Measurements from ENCODE around the gene TTLL11. TPM values are rescaled to one million over a fixed set of nuclear protein-coding genes. Genes with fewer than 3 reads are reported as not detected.

The TTLL11 gene
- total RNA-seq, 4 donors from 2014 or later = 12.3 to 20.5 (median 15.3) TPM

- no peak for TF ChIP-seq POLR2A (IDR thresholded peaks at IDR 0.05)
- Histone ChIP-seq H3K4me3 (no peak overlapping the region), H3K4me1 (peaks cover 5 to 18% of the 10 kb centered on the region in 2 donors), H3K27ac (no peak overlapping the region), H3K36me3 (no peaks in the 10 kb centered on the region), H3K9me3 (no peaks in the 10 kb centered on the region), H3K27me3 (peaks cover 9 to 18% (median 14%) of the 10 kb centered on the region in 3 donors)
- DNase-seq = no peak
- intact Hi-C loops (cut with DNase I; ENCODE audit: low total_unique reads) = loop anchor here (10.0 kb wide), 4 partner anchors 85 to 685 kb away; partner anchors contain the start of genes MRRF and RBM18
- in situ Hi-C loops (cut with MboI; ENCODE audit: low sequenced_read_pairs in 4 of 4) = loop anchor here in 3 of 4 donors (10.0 to 25.0 kb wide), 3 partner anchors 225 to 685 kb away; partner anchors contain the start of gene OR1K1 (in 1 of the 3)
- ATAC-seq = no peak
Measured at GRCh38 chr9:122129969-122130368, 36.9 kb upstream of the TTLL11 start.

DNA sequence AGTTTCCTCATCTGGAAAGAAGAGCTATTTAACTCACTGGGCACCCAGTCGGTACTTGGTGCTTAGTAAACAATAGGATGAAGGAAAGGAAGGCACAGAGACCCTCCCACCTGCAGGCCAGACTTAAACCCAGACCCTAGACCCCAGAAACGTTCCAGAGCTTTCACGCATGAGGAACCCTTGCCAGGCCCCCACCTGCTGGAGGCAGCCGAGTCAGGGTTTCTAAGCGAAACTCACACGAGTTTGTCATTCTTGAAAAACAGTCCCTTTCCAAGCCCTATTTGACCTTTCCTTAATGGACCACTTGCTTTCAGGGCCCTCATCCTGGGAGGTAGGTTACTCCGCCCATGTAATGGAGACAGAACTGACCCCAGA is 35.8 kb upstream of the TTLL11 start:
- TF ChIP-seq POLR2A (IDR thresholded peaks at IDR 0.05) (no peak), CTCF (IDR thresholded peaks at IDR 0.05 in 4 of 5, conservative IDR thresholded peaks at IDR 0.05 in 1 of 5) (no peak)
- intact Hi-C loops (cut with DNase I; ENCODE audit: low total_unique reads) = loop anchor here (10.0 kb wide), 4 partner anchors 86 to 686 kb away; partner anchors contain the start of genes MRRF and RBM18
- in situ Hi-C loops (cut with MboI; ENCODE audit: low sequenced_read_pairs in 4 of 4) = loop anchor here in 3 of 4 donors (10.0 to 25.0 kb wide), 3 partner anchors 226 to 686 kb away; partner anchors contain the start of gene OR1K1 (in 1 of the 3)
- H3K4me1 ChIP-seq = peaks cover 5 to 18% of the 10 kb centered on the region in 2 donors
- DNase-seq (no peak), ATAC-seq (no peak)
- H3K36me3 ChIP-seq = no peaks in the 10 kb centered on the region
- H3K27me3 ChIP-seq = peaks cover 9 to 18% (median 14%) of the 10 kb centered on the region in 3 donors
- H3K4me3 ChIP-seq = no peak overlapping the region
- H3K27ac ChIP-seq = peak overlapping the region in 3 of 4 donors; percentile 32 to 35 (median 34)
- no peaks in the 10 kb centered on the region for H3K9me3 ChIP-seq

DNA sequence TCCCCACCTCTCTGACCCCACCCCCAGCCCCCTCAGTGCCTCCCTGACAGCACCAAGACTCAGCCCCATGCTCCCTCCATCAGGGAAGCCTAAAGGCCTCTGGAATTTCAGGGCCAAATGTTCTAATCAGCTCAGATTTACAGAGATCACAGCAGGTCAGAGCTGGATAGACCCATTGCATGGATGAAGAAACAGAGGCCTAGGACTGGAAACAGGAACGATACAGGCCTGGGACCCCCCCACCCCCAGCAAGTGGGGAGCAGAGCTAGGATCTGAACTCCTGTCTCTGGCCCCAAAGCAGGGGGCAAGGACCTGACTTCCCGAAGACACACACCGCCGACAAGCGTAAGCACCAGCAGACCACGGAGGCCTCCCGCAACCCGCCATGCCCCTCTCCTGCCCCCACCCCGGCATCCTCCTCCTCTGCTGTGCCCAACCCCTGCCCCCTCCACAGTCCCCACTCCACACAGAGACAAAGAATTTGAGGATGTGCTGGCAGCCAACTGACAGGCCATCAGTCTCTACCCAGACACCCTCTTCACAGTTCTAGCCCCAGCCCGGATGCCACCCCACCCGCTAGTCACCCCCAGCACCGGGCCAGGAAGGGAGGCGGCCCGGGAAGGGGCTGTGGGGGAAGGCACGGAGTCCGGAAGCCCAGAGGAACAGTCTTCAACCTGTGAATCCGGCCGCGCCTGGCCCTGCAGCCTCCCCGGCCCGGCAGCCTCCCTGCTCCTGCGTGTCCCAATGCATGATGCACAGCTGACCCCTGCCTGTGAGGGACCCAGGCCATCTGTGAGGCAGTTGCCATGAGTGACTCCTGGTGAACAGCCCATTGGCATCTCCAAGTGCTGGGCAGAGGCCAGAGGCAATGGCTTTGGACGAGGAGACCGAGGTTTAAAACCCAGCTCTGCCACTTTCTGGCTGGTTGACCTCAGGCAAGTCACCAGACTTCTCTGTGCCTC is 35.2 kb upstream of the TTLL11 start:
- in situ Hi-C loops (cut with MboI; ENCODE audit: low sequenced_read_pairs in 4 of 4) = loop anchor here in 3 of 4 donors (10.0 to 25.0 kb wide), 3 partner anchors 227 to 687 kb away; partner anchors contain the start of gene OR1K1 (in 1 of the 3)
- intact Hi-C loops (cut with DNase I; ENCODE audit: low total_unique reads) = loop anchor here (10.0 kb wide), 4 partner anchors 87 to 687 kb away; partner anchors contain the start of genes MRRF and RBM18
- DNase-seq (no peak), ATAC-seq (peak in 1 of 2 donors; percentile 24)
- H3K9me3 ChIP-seq = no peaks in the 10 kb centered on the region
- H3K4me3 ChIP-seq = no peak overlapping the region
- H3K4me1 ChIP-seq = peaks cover 5 to 16% of the 10 kb centered on the region in 2 donors
- no peaks in the 10 kb centered on the region for H3K36me3 ChIP-seq
- peak overlapping the region in 3 of 4 donors; percentile 32 to 57 (median 43) for H3K27ac ChIP-seq
- TF ChIP-seq POLR2A (IDR thresholded peaks at IDR 0.05) = no peak
- TF ChIP-seq CTCF (IDR thresholded peaks at IDR 0.05 in 4 of 5, conservative IDR thresholded peaks at IDR 0.05 in 1 of 5) = no peak
- peaks cover 9 to 18% (median 14%) of the 10 kb centered on the region in 3 donors for H3K27me3 ChIP-seq

DNA sequence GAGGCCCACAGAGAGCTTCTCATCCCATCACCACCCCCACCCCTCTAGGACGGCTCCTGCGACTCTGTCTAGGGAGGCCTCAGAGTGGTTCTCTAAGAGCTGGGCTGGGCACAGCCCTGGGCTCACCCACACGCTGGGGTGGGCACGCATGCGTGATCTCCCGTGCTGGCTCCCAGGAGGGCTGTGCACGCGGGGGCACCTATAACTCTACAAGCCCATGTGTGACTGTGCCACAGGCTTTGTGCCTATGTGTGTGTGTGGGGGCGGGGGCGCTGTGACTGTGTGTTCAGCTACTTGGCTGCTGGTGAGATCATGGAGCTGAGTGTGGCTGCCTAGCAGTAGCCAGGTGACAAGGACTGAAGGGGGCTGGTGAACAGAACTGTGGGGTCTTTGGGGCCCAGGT is 34.3 kb upstream of the TTLL11 start:
- Histone ChIP-seq H3K36me3 (no peaks in the 10 kb centered on the region), H3K9me3 (no peaks in the 10 kb centered on the region), H3K27ac (peak overlapping the region in 2 of 4 donors; percentile 32 to 43), H3K4me3 (no peak overlapping the region), H3K4me1 (peaks cover 0 to 13% of the 10 kb centered on the region in 2 donors), H3K27me3 (peaks cover 9 to 18% (median 14%) of the 10 kb centered on the region in 3 donors)
- intact Hi-C loops (cut with DNase I; ENCODE audit: low total_unique reads) (loop anchor here (10.0 kb wide), 4 partner anchors 87 to 687 kb away; partner anchors contain the start of genes MRRF and RBM18), in situ Hi-C loops (cut with MboI; ENCODE audit: low sequenced_read_pairs in 4 of 4) (loop anchor here in 3 of 4 donors (10.0 to 25.0 kb wide), 3 partner anchors 227 to 687 kb away; partner anchors contain the start of gene OR1K1 (in 1 of the 3))
- no peak for ATAC-seq
- no peak for DNase-seq
- TF ChIP-seq POLR2A (IDR thresholded peaks at IDR 0.05) (no peak), CTCF (IDR thresholded peaks at IDR 0.05 in 4 of 5, conservative IDR thresholded peaks at IDR 0.05 in 1 of 5) (no peak)
